Osteoblast (primary cell): ENCODE data around the gene DPP6. TPM values are rescaled to one million over a fixed set of nuclear protein-coding genes. Genes with fewer than 3 reads are reported as not detected.

Source experiments
- DNase-seq: peaks from one replicate; pipeline ENCODE4 v3.0.0; 2011; ENCODE audit warnings: low spot score, mixed read lengths; ENCODE audit not compliant: insufficient read length; ENCODE audit errors: missing footprints
- H2AFZ ChIP-seq: 2 replicates; pipeline ENCODE4 v1.6.0; 2011; ENCODE audit warnings: mild to moderate bottlenecking, low read length
- H3K27ac ChIP-seq: 2 replicates; pipeline ENCODE4 v1.5.1; 2011; ENCODE audit warnings: mild to moderate bottlenecking, low read depth, low read length, moderate library complexity
- H3K27me3 ChIP-seq: 2 replicates; pipeline ENCODE4 v1.6.0; 2012; ENCODE audit warnings: mild to moderate bottlenecking, control low read depth, inconsistent platforms, low read length, moderate library complexity; ENCODE audit not compliant: insufficient read depth
- H3K36me3 ChIP-seq: 2 replicates; pipeline ENCODE4 v1.5.1; 2011; ENCODE audit warnings: mild to moderate bottlenecking, low read length, control low read depth, moderate library complexity; ENCODE audit not compliant: insufficient read depth
- H3K4me1 ChIP-seq: 2 replicates; pipeline ENCODE4 v1.5.1; 2011; ENCODE audit warnings: mild to moderate bottlenecking, low read length, control low read depth, moderate library complexity; ENCODE audit not compliant: insufficient read depth
- H3K4me2 ChIP-seq: 2 replicates; pipeline ENCODE4 v1.6.0; 2011; ENCODE audit warnings: mild to moderate bottlenecking, low read length; ENCODE audit not compliant: insufficient read depth
- H3K4me3 ChIP-seq: fragments of 200-600 bp; sonication (generic); 3 replicates; pipeline ENCODE4 v1.5.1; 2012; ENCODE audit warnings: mild to moderate bottlenecking, low read length, inconsistent platforms; ENCODE audit not compliant: insufficient read depth
- H3K79me2 ChIP-seq: 2 replicates; pipeline ENCODE4 v1.6.0; 2012; ENCODE audit warnings: mild to moderate bottlenecking, low read length, control low read depth, inconsistent platforms; ENCODE audit not compliant: insufficient read depth
- H3K9me3 ChIP-seq: 2 replicates; pipeline ENCODE4 v1.5.1; 2011; ENCODE audit warnings: low read depth, low read length, control low read depth
- H4K20me1 ChIP-seq: 2 replicates; pipeline ENCODE4 v1.6.0; 2012; ENCODE audit warnings: mild to moderate bottlenecking, low read length, control low read depth; ENCODE audit not compliant: insufficient read depth
- total RNA-seq: library from RNA; depleted of rRNA; stranded (reverse); fragments of >200 nt; gene quantifications from 2 replicates; pipeline ENCODE4 v1.2.3, GENCODE V29; 2012
- TF ChIP-seq, protein P1 (sequence below): IDR thresholded peaks from 2 replicates; pipeline ENCODE4 v1.5.1; 2011; ENCODE audit warnings: mild to moderate bottlenecking, low read depth, low read length, moderate library complexity; ENCODE audit errors: extremely low read depth

Gene DPP6
- total RNA-seq, 1 donor: not detected

GRCh38 chr7:154419344-154419743 lies 367.1 kb downstream of the DPP6 start:
- no peaks in the 10 kb centered on the region for H3K27me3 ChIP-seq
- no peak overlapping the region for H2AFZ ChIP-seq
- no peaks in the 10 kb centered on the region for H3K4me1 ChIP-seq
- no peak overlapping the region for H3K4me2 ChIP-seq
- no peak overlapping the region for H3K27ac ChIP-seq
- H3K36me3 ChIP-seq: no peaks in the 10 kb centered on the region
- H3K4me3 ChIP-seq: no peak overlapping the region
- H3K9me3 ChIP-seq: peaks cover 5% of the 10 kb centered on the region
- no peak for DNase-seq
- H4K20me1 ChIP-seq: no peaks in the 10 kb centered on the region
- TF ChIP-seq, protein P1, sequence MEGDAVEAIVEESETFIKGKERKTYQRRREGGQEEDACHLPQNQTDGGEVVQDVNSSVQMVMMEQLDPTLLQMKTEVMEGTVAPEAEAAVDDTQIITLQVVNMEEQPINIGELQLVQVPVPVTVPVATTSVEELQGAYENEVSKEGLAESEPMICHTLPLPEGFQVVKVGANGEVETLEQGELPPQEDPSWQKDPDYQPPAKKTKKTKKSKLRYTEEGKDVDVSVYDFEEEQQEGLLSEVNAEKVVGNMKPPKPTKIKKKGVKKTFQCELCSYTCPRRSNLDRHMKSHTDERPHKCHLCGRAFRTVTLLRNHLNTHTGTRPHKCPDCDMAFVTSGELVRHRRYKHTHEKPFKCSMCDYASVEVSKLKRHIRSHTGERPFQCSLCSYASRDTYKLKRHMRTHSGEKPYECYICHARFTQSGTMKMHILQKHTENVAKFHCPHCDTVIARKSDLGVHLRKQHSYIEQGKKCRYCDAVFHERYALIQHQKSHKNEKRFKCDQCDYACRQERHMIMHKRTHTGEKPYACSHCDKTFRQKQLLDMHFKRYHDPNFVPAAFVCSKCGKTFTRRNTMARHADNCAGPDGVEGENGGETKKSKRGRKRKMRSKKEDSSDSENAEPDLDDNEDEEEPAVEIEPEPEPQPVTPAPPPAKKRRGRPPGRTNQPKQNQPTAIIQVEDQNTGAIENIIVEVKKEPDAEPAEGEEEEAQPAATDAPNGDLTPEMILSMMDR: no peak
- no peaks in the 10 kb centered on the region for H3K79me2 ChIP-seq

- Histone ChIP-seq H3K9me3 (no peaks in the 10 kb centered on the region), H4K20me1 (no peaks in the 10 kb centered on the region), H3K27me3 (no peaks in the 10 kb centered on the region), H3K4me1 (no peaks in the 10 kb centered on the region), H3K27ac (no peak overlapping the region), H3K36me3 (no peaks in the 10 kb centered on the region), H3K4me3 (no peak overlapping the region), H2AFZ (no peak overlapping the region), H3K4me2 (no peak overlapping the region), H3K79me2 (no peaks in the 10 kb centered on the region)
- no peak for DNase-seq
- TF ChIP-seq, protein P1: no peak
These were observed 371.0 kb downstream of the DPP6 start for GRCh38 chr7:154423231-154423630.

DNA sequence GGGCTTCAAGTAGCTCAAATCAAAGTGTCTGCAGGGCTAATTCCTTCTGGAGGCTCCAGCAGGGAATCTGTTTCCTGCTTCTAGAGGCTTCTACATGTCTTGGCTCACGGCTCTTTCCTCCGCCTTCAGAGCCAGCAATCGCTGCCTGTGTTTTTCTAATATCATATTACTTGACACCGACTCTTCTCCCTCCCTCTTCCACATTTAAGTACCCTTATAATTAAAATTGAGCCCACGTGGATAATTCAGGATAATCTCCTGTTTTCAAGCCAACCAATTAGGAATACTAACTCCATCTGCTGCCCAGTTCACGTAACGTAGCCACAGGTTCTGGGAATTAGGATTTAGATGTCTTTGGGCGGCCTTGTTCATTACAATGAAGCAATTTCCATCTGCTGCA lies 372.2 kb downstream of the DPP6 start:
- Histone ChIP-seq H2AFZ (no peak overlapping the region), H3K4me3 (no peak overlapping the region), H3K9me3 (no peaks in the 10 kb centered on the region), H3K4me1 (no peaks in the 10 kb centered on the region), H3K27ac (no peak overlapping the region), H3K27me3 (no peaks in the 10 kb centered on the region), H3K79me2 (no peaks in the 10 kb centered on the region), H3K4me2 (no peak overlapping the region), H4K20me1 (no peaks in the 10 kb centered on the region), H3K36me3 (no peaks in the 10 kb centered on the region)
- TF ChIP-seq, protein P1: no peak
- DNase-seq: no peak

DNA sequence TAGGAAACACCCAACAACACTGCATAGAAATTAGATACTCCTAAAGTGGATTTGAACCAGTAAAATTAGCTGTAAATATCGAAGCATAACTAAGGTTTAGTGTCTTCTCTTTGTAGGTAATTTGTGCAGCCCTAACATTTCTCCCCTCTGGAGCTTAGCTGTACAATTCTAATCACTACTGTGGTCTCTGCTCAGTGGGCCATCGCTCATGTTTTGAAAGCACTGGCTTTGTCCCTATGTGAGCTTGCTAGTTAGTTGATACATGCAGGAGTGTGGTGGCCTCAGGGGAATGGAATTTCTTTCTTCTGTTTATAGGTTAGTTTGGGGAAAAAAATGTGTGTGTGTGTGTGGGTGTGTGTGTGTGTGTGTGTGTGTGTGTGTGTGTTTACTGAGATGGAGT lies 373.1 kb downstream of the DPP6 start:
- no peak for DNase-seq
- Histone ChIP-seq H3K36me3 (no peaks in the 10 kb centered on the region), H3K4me2 (no peak overlapping the region), H4K20me1 (no peaks in the 10 kb centered on the region), H2AFZ (no peak overlapping the region), H3K4me1 (no peaks in the 10 kb centered on the region), H3K4me3 (no peak overlapping the region), H3K27ac (no peak overlapping the region), H3K27me3 (no peaks in the 10 kb centered on the region), H3K79me2 (no peaks in the 10 kb centered on the region), H3K9me3 (no peaks in the 10 kb centered on the region)
- TF ChIP-seq, protein P1: no peak
